ENCODE results near the gene C1QTNF1.

The C1QTNF1 gene

DNA sequence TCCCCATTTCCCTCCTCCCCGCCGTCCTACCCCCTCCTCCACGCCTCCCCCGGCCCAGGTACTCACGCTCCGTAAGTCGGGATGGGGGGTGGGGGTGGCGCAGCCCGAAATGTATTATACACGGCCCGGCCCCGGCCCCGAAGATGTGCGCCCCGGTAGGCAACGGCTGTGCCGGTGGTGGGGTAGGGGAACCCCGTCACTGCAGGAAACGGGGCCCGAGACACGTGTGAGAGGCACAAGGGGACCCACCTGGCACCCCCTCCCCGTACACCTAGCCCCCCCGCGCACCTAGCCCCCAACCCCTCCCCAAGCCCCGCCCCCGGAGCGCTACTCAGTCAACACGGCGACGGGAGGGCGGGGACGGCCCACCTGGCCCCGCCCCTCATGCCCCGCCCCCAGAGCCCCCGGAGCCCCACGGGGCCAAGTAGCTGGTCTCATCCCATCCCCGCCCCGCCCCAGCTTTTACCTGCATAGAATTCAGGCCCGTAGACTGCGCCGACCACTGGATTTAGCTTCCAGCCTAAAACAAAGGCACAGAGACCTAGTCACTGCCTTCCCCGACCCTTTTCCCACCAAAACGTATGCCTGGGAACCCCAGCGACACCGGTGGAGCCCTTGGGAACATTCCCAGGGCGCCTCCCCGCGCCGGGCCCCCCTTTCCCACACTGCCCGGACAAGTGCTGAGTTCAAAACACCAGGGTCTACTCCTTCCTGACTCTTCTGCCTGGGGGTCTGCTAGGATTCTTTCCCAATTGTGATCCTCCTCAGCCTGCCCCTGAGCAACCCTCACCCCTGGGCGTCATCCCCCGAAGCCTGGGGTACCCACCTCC, 73.5 kb downstream of the C1QTNF1 start:
- no peak for DNase-seq

DNA sequence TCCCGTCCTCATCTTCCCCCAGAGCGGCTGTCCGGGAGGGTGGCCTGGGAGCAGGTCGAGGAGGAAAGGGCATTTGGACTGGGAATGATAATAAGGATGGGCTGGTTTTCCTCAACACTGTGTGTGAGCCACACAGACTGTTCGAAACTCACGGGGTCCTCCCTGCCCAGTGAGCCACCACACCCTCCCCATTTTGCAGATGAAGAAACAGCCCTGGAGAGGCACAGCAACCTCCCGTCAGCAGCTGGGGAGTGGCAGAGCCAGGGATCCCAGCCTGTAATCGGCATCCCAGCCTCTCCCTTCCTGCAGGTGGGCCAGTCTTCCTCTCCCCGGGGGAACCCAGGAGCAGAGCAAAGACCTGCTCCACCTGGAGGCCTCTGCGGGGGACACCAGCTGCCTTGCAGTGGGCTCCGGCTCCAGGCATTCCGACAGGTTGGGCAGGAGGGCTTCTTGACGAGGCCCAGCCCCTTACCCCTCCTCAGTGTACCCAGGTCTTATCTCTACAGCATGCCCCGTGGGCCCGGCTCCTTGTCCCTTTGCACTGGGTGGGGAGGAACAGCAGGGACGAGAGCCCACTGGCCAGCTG, 74.4 kb downstream of the C1QTNF1 start:
- no peak for DNase-seq
